GM19452 (cell line): ENCODE results near the gene ATP13A2.

Experiments used
- ATAC-seq: cut with Tn5 transposase; IDR thresholded peaks from one replicate; pipeline ENCODE4 v1.9.1; 2021; ENCODE audit not compliant: unreplicated experiment

The ATP13A2 gene

DNA sequence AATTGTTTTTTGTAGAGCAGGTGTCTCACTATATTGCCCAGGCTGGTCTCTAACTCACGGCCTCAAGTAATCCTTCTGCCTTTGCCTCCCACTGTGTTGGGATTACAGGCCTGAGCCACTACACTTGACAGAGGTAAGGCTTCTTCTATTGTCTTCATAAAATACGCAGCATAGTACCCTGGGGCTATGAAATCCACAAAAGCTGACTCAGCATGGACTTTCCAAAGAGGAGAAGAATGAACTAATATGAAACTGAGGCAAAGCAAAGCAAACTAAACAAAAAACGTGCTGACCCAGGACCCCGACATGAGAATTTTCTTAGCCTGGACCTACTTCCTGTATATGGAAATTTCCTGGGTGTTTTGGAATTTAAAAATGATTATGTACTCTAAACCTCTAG lies 18.5 kb upstream of the ATP13A2 start:
- no peak for ATAC-seq

DNA sequence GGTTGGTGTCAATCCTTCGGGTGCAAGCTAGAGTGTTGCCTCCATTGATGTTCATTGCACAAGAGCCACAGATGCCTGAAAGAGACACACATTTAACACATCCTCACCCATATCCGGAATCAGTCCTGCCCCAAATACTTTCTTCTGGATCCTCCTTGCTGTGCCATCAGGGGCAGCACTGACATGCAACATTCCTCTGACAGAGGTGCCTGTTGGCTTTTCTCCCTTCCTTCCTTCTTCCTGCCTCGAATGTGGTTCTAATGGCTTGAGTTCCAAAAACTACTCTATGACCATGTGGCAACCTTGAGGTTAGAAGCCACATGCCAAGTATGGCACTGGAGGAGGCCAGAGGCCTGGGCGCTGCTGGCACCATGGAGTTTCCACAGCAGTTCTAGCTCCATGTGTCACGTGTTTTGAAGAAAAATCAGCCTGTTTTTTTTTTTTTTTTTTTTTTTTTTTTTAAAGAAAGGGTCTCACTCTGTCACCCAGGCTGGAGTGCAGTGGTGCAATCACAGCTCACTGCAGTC lies 17.0 kb upstream of the ATP13A2 start:
- ATAC-seq, result no peak

DNA sequence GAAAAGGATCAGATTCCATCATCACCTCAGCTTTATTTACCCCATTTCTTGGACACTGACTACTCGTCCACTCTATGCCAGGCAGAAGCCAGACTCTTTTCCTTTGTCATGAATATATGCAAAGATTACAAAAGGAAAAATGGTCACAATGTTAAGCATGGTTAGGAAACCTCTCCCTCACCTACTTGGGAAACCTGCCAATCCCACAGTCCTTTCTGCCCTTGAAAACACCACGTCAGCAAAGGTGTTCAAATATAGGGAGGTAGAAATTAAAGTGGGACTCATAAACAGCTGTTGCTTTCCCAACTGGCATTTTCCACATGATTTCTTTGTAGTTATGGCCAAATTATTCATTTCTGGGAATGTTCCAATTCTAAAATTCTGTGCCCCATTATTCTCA lies 16.2 kb upstream of the ATP13A2 start:
- ATAC-seq, result no peak

DNA sequence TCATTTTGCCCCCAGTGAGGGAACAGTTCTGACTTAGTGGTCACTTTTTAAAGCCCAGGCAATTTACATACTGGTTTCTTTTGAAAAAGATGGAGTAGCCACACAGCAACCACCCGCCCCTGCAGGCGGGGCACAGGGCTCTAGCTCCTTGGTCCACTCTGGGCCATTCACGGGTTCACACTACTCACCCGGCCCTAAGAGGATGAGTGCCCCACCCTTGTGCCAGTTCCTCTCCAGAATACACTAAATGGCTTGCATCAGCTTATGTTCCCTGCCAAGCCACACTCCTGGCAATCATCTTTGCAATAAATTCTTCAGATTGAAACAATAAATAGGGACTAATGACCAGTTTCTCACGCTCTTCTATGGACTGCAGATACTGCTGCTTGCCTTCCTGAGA lies 15.7 kb upstream of the ATP13A2 start:
- no peak for ATAC-seq

DNA sequence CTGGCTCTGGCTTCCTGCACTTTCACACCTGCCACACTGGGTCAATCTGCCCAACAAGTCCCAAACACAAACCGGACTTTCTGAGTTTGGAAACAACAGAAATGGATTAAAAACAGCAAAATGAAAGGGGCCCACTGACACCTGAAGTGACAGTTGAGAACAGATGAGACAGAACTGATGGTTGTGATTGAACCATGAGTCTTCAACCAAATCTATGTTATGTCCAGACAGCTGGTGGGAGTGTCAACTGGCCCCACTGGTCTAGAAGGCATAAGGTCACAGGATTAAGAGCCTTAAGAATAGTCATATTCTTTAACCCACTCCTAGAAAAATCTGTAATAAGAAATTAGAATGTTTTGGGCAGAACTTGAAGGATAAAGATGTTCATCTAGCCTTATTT lies 13.0 kb upstream of the ATP13A2 start:
- no peak for ATAC-seq

DNA sequence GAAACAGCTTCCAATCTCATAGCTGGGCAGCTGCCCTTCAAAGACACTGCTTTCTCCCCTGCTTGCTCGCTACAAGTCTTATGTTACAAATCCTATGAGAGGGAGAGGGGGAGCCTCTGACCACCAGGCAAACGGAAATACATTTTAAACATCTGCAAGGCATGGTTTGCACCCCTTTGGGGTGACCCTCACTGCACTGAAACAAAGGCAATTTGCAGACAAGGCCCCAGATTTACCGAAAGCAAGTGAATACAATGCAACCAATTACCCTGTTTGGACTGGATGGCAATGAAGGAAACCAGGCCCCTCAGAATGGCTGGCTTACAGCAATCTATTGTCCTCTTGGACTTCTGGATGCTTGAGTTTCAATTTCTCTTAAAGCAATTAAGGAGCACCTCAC lies 11.8 kb upstream of the ATP13A2 start:
- no peak for ATAC-seq

DNA sequence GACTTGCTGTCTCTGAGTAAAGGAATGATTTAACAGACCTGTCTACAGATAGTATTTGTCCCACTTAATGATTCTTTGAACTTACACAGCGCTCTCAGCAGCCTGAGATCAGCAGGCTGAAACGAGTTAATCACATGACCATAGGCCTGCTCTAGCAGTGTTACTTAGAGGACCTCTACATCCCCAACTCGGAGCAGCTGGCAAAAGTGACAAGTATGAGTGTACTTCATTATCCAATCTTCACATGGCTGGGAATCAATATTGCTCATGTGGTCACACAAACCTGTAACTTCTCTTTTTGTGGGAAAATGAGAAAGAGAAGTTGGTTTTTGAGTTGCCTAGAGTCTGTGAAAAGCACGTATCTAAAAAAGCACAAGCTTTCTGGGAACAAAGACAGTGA lies 11.4 kb upstream of the ATP13A2 start:
- no peak for ATAC-seq

DNA sequence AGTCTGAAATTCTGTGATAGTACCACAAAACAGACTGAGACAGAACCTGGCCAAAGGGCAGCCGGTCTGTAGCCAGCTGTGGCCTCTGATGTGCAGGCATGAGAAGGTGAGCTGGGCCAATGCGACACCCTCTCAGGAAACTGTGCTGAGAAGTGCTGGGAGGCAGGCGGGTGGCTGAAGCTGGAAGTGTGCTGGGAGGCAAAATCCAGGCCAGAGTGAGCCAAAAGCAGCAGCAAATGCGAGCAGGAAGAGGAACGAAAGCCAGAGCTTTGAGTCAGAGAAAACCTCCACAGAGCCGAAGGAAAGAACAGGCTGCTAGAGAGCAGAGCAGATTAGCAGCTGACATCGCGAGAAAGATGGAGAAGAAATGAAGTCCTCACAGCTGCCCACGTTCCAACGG lies 10.2 kb upstream of the ATP13A2 start:
- no peak for ATAC-seq

DNA sequence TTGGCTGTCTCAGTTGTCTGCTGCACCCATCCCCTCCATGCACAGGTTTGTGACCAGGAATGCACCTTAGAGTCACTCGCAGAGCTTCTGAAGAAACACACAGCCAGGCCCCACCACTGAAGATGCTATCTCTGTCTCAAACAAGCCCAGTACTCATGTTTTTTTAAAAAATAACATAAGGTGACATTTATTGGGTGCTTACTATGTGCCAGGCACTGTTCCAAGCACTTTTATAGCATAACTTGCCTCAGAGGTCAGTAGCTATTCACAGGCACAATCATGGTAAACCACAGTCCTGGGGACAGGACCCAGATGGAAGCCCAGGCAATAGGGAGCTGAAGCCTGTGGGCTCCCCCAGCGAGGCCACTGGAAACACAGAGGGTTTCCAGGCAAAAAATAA lies 8.8 kb upstream of the ATP13A2 start:
- no peak for ATAC-seq

DNA sequence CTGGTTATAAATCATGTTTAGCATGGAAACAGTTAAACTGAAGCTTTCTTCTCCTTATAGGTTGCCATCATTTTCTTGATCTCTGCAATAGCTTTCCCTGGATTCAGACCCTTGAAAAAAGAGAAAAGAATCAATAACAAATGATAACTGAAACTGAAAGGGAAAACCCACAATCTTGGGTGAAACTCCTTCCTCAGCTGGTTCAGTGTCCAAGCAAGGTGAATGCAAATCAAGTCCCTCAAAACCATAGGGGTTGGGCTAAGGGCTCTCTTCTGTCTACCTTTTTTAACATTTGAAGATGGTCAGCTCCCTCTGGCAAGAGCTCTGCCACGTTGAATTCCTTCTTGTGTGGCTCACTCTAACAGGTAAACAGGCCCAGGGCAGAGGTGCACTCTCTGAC lies 7.1 kb upstream of the ATP13A2 start:
- no peak for ATAC-seq

DNA sequence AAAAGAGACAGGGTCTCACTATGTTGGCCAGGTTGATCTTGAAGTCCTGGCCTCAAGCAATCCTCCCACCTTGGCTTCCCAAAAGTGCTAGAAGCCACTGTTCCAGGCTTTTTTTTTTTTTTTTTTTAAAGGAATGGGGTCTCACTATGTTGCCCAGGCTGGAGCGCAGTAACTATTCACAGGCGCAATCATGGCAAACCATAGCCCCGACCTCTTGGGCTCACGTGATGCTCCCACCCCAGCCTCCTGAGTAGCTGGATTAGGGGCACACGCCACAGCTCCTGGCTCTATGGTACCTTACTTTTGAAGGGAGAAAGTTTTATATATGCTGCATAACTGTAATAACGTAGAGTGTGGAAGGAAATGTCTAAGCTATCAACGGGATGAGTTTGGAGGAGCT lies 5.7 kb upstream of the ATP13A2 start:
- ATAC-seq, result no peak

DNA sequence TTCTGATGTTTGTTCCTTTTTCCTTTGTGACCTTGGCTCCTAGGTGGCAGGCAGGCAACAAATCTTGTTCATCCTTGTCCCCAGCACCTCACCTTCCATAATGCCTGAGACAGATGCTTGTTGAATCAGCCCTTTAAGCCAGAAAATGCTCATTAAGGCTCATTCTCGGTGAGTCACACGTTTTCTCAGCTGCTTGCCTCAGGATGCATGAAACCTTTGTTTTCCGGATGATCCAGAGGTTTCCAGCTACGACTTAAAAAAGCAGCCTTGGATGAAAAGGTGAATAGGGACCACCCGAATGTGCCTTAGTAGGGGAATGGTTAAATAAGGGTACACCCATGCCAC lies 4.6 kb upstream of the ATP13A2 start:
- ATAC-seq, result no peak

DNA sequence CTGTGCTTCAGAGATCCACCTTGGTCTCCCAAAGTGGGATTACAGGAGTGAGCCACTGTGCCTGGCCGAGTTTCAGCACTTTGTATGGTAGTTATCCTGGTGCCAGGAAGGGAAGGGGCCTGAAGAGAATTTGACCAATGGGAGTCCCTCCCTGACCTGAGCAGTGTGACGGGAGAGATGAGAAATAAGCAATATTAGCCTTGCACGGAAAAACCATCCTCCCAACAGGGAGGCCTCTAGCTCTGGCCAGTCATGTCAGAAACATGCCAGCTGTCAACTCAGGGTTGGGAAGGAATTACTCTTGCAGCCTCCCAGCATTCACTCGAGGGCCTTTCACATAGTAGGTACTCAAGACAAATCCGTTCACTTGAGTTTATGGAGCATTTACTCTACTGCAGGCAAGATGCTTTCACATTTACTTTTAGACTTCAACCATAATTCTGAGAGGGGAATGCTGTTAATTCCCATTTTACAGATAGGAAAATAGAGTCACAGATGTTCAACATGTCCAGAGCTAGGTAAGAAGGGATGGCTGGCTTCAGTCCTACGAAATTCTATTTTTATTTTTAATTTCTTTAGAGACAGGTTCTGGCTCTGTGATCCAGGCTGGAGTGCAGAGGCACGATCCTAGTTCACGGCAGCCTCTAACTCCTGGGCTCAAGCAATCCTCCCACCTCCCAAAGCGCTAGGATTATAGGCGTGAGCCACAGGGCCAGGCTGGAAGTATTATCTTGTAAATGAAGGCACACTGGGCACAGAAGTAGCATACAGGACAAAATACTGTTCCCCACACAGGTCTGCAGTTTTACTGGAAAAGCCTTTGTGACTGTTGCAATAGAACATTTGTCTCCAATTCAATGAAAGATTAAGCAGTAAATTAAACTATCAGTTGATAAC lies 3.2 kb upstream of the ATP13A2 start:
- no peak for ATAC-seq

DNA sequence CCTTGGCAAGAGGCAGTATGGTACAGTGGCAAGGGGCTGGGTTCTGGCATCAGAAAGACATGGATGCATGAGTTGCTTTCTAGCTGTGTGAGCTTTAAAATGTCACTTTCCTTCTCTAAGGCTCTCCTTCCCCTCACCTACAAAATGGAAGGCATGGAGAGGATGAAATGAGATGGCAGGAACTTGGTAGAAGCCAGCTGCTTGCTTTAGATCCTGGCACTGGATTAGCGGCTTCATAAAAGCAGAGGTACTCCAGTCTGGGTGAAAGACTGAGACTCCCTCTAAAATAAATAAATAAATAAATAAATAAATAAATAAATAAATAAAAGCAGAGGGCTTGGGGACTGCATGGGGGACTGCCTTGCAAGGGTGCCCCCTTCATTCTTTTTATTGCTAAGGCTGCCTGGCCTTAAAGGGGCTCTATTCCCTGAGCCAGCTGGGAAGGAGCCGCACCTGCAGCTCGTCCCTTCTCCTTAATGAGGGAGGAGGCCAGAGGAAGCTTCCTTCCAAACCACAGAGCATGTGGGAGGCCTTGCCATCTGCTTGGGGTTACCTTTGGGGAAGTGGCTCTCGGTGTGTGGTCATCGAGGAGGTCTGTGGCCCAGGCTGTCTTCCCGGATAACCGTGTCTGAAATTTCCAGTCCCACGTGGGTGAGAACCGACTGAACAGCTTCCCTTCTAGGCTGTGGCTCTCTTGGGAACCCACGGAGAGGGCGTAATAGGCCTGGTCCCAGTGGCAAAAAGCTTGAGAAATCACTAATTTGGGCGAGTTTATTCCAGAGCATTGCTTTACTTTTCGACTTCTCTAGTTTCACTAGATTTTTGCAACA lies 2.0 kb upstream of the ATP13A2 start:
- ATAC-seq, result no peak

DNA sequence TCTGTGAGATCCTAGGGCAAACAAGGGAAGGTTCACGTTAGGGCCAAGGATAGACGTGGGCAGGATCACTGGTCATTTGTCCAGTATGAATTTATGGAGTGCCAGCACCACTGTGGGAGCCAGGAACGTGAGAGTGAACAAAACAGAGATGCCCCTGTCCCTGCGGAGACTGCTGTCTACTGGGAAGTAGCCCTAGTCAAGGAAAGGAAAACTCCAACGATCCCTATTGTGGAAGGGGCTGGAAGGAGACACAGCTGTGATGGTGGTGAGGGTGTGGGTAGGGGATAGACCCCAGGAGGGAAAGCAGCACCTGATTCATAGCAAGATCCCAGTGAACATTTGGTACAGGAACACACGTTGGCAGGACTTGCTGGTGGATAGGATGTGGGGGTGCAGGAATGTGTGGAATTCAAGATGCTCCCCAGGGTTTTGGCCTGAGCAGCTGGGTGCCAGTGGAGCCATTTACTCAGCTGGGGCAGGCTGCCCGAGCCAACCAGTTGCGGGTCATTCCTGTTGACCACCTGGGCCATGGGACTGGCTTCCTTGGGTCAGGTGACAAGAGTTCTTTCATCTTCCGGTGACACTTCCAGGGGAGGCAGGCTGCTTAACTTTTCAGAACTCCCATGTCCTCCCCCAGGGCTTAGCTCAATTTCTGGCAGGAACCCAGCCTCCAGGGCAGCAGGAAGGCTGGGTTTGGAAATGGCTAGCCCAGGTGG lies 1.2 kb upstream of the ATP13A2 start:
- no peak for ATAC-seq

DNA sequence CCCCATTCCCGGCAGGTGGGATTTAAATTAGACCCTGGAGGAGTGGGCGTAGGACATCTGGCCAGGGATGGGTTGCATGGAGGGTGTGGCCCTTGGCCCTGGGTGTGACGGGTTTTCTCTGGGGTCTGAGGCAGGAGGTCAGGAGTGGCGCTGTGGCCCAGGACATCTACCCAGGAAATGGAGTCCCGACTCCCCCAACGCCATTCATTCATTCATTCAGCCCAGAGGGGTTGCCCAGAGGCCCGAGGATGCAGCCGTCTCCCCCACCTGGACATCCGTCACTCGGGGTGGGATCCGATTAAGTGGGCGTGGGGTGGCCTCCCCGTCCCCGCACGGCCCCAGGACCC lies 663 bp downstream of the ATP13A2 start:
- no peak for ATAC-seq

DNA sequence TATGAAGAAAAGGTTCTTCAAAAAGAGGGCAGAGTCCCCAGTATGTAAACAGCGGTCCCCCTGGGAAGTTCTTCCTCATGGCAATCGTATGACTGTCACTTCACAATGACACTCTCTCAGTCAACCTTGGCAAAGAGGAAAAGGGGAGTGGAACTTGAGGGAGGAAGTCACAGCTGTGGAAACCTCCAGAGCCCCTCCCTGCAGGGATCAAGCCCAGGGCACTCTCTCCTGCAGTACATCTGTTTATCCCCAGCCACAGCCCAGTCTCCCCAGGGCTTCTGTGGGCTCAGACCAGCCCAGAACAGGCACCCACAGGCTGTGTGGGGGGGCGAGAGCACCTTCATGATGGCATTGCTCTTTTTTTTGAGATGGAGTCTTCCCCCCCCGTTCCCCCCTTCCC lies 2.0 kb downstream of the ATP13A2 start:
- no peak for ATAC-seq

DNA sequence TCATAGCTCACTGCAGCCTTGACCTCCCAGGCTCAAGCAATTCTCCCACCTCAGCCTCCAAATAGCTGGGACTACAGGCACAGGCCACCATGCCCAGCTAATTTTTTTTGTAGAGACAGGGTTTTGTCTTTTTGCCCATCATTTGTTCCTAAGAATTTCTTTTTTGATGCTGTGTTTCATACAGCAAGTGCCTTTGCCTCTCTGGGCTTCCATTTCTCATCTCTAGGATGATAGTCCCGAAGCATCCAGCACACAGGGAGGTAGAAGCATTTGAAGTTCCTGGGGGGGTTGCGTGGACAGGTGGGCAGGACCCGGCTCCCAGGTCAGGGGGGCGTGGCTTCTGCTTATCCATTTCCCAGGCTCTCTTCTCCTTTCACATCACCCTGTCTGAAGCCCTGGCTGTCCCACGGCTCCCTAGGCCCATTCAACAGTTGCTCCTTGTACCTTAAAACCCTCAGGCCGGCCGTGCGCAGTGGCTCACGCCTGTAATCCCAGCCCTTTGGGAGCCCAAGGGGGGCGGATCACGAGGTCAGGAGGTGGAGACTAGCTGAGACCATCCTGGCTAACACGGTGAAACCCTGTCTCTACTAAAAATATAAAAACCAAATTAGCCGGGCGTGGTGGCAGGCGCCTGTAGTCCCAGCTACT lies 3.4 kb downstream of the ATP13A2 start:
- ATAC-seq, result no peak

DNA sequence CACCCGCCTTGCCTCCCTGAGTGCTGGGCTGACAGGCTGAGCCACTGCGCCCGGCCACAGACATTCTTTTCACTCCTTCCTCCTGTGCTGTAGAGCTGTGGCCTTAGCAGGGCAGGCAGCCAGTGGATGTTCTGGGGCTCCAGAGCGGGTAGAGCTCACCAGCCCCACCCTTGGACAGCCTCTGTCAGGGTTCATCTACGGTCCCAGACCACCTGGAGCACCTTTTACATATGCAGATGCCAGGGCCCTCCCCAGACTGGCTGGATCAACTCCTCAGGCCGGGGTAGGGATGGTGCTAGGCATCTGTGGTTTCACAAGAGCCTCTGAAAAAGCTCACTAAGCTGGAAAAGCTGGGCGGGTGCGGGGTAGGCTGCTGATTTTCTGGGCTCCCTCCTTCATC lies 4.6 kb downstream of the ATP13A2 start:
- no peak for ATAC-seq

DNA sequence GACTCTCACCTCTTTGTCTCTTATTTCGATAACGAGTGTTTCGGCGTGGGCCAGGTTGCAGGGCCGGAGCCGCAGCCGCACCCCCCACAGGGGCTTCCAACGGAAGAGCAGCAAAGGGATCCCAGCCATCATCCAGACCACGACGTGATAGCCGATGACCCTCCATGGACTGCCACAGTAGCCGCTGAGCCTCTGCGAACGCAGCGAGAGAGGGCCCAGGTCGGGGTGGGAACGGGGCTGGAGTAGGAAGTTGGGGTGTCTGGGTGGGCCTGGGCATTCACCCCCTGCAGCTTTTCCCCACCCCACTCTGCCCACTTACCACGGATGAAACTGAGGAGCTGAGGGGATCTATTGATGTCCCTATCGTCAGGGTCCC lies 6.4 kb downstream of the ATP13A2 start:
- ATAC-seq, result no peak
